ENCODE results near the gene PRKAG1.

- TF ChIP-seq POLR2AphosphoS5 (IDR thresholded peaks at IDR 0.05; ENCODE audit: borderline replicate concordance, low read depth, low read length) = no peak
- no peak for TF ChIP-seq EZH2 (IDR thresholded peaks at IDR 0.05)
Observed at GRCh38 chr12:49044660-49045059, 26.1 kb upstream of the PRKAG1 start.
